A549 (cell line): ENCODE measurements around the gene PELI2. TPM values are rescaled to one million over a fixed set of nuclear protein-coding genes. Genes with fewer than 3 reads are reported as not detected.

ENCODE experiments used
- ATAC-seq, 2 experiments: fragments of 200-7000 bp in 1 of 2; fragments of >200 bp in 1 of 2; cut with Nextera tagmentation in 1 of 2; cut with Tn5 transposase in 1 of 2; 3 replicates each; pipeline versions ENCODE4 v1.8.0 to v1.9.1; 2018 to 2020; ENCODE audit warnings: mild to moderate bottlenecking in 1 of 2, moderate library complexity in 1 of 2
- CTCF ChIA-PET: fragments of 300-600 bp; sonication (Branson Sonifier 250); formaldehyde crosslinking; extraction: SDS; loops from one replicate; lab custom pipeline; 2021; ENCODE audit warnings: antibody characterized with exemption, inconsistent platforms; lab: Yijun Ruan, JAX
- POLR2A ChIA-PET: fragments of 350-600 bp; formaldehyde crosslinking; extraction: SDS; loops from one replicate; lab custom pipeline; 2021; ENCODE audit warnings: antibody characterized with exemption, inconsistent platforms; lab: Yijun Ruan, JAX
- DNase-seq, 2 experiments: peaks; one replicate each; pipeline versions ENCODE4 v3.0.0 to v3.0.0-alpha.2; 2011 to 2016; ENCODE audit warnings: low read depth in 1 of 2, low spot score in 1 of 2
- FAIRE-seq: peaks from 2 replicates; lab custom pipeline; 2011; peaks lifted over from hg19 to GRCh38; lab: Jason Lieb, UNC
- H3K27ac ChIP-seq, 2 experiments: fragments of >200 bp; sonication (Bioruptor Twin); formaldehyde crosslinking; 3 replicates each; pipeline ENCODE4 v1.5.1; 2016 to 2017
- H3K4me1 ChIP-seq: fragments of >200 bp; sonication (Bioruptor Twin); formaldehyde crosslinking; 3 replicates; pipeline ENCODE4 v1.6.1; 2016
- H3K4me2 ChIP-seq: fragments of >200 bp; sonication (Bioruptor Twin); formaldehyde crosslinking; 3 replicates; pipeline ENCODE4 v1.6.1; 2016
- H3K4me3 ChIP-seq: fragments of >200 bp; sonication (Bioruptor Twin); formaldehyde crosslinking; 3 replicates; pipeline ENCODE4 v1.5.1; 2016
- H3K9me3 ChIP-seq: fragments of >200 bp; sonication (Bioruptor Twin); formaldehyde crosslinking; 3 replicates; pipeline ENCODE4 v1.6.1; 2016
- BHLHE40 ChIP-seq: IDR thresholded peaks from 2 replicates; pipeline ENCODE4 v1.6.1; 2012; ENCODE audit warnings: low read depth, low read length, inconsistent platforms
- CBX2 ChIP-seq: fragments of 200-600 bp; sonication (generic); IDR thresholded peaks from 2 replicates; pipeline ENCODE4 v1.6.1; 2016; ENCODE audit warnings: low read depth, mild to moderate bottlenecking, borderline replicate concordance
- CBX8 ChIP-seq: fragments of 200-600 bp; sonication (generic); IDR thresholded peaks from 2 replicates; pipeline ENCODE4 v1.6.1; 2016
- CHD4 ChIP-seq: fragments of 200-600 bp; sonication (generic); IDR thresholded peaks from 2 replicates; pipeline ENCODE4 v1.6.1; 2016; ENCODE audit warnings: antibody characterized with exemption, mild to moderate bottlenecking, borderline replicate concordance
- EHF ChIP-seq: fragments of 250-450 bp; sonication (Bioruptor Pico); IDR thresholded peaks from 2 replicates; pipeline ENCODE4 v1.5.0; 2020; ENCODE audit warnings: mild to moderate bottlenecking
- ELK1 ChIP-seq: fragments of 150-350 bp; IDR thresholded peaks from 2 replicates; pipeline ENCODE4 v1.6.1; 2014; ENCODE audit warnings: low read depth, mild to moderate bottlenecking, low read length
- EP300 ChIP-seq, 2 experiments: fragments of >200 bp; sonication (Bioruptor Twin); formaldehyde crosslinking; IDR thresholded peaks; 2 replicates in 1 of 2; 3 replicates in 1 of 2; pipeline ENCODE4 v1.6.1; 2016 to 2017
- GATA3 ChIP-seq: IDR thresholded peaks from 2 replicates; pipeline ENCODE4 v1.6.1; 2012; ENCODE audit warnings: borderline replicate concordance
- HDAC2 ChIP-seq: fragments of 200-600 bp; sonication (generic); IDR thresholded peaks from 2 replicates; pipeline ENCODE4 v1.6.1; 2016
- HES2 ChIP-seq: fragments of >200 bp; sonication (Bioruptor Twin); formaldehyde crosslinking; IDR thresholded peaks from 2 replicates; pipeline ENCODE4 v1.6.1; 2016
- HOXB13 ChIP-seq: fragments of 250-450 bp; sonication (Bioruptor Pico); IDR thresholded peaks from 2 replicates; pipeline ENCODE4 v1.5.0; 2020; ENCODE audit warnings: low read depth, mild to moderate bottlenecking, moderate library complexity
- KDM1A ChIP-seq: fragments of 200-600 bp; sonication (generic); IDR thresholded peaks from 2 replicates; pipeline ENCODE4 v1.6.1; 2016; ENCODE audit warnings: low read depth, mild to moderate bottlenecking
- KDM5A ChIP-seq: fragments of 200-600 bp; sonication (generic); IDR thresholded peaks from 2 replicates; pipeline ENCODE4 v1.6.1; 2016; ENCODE audit warnings: antibody characterized with exemption, mild to moderate bottlenecking
- MAX ChIP-seq: IDR thresholded peaks from 2 replicates; pipeline ENCODE4 v1.6.1; 2012
- MAZ ChIP-seq: fragments of 150-350 bp; IDR thresholded peaks from 2 replicates; pipeline ENCODE4 v1.6.1; 2014; ENCODE audit warnings: antibody characterized with exemption, low read depth, low read length, borderline replicate concordance
- MYC ChIP-seq: IDR thresholded peaks from 2 replicates; pipeline ENCODE4 v1.6.1; 2012; ENCODE audit warnings: mild to moderate bottlenecking, inconsistent platforms, low read length, improper control_type of control experiment, borderline replicate concordance
- NPAS2 ChIP-seq: fragments of 250-450 bp; sonication (Bioruptor Pico); IDR thresholded peaks from 2 replicates; pipeline ENCODE4 v1.8.0; 2022; ENCODE audit warnings: mild to moderate bottlenecking, moderate library complexity, borderline replicate concordance
- NR3C1 ChIP-seq: fragments of >200 bp; sonication (Bioruptor Twin); formaldehyde crosslinking; IDR thresholded peaks from 3 replicates; pipeline ENCODE4 v1.6.1; 2017
- PBX3 ChIP-seq: IDR thresholded peaks from 2 replicates; pipeline ENCODE4 v1.6.1; 2012
- PHF8 ChIP-seq: fragments of 200-600 bp; sonication (generic); IDR thresholded peaks from 2 replicates; pipeline ENCODE4 v1.6.1; 2016; ENCODE audit warnings: low read depth, mild to moderate bottlenecking, antibody characterized with exemption, moderate library complexity, borderline replicate concordance
- POLR2AphosphoS2 ChIP-seq: conservative IDR thresholded peaks from 2 replicates; pipeline ENCODE4 v1.6.1; 2012; ENCODE audit warnings: low read length, improper control_type of control experiment, inconsistent platforms
- RAD21 ChIP-seq, 2 experiments: fragments of >200 bp in 1 of 2; sonication (Bioruptor Twin) in 1 of 2; formaldehyde crosslinking in 1 of 2; IDR thresholded peaks in 1 of 2; conservative IDR thresholded peaks in 1 of 2; 2 replicates in 1 of 2; 3 replicates in 1 of 2; pipeline ENCODE4 v1.6.1; 2012 to 2018; ENCODE audit warnings: inconsistent platforms in 1 of 2
- RARB ChIP-seq: fragments of 250-450 bp; sonication (Bioruptor Pico); IDR thresholded peaks from 2 replicates; pipeline ENCODE4 v1.8.0; 2021; ENCODE audit warnings: mild to moderate bottlenecking, moderate library complexity
- SMC3 ChIP-seq: fragments of >200 bp; sonication (Bioruptor Twin); formaldehyde crosslinking; IDR thresholded peaks from 3 replicates; pipeline ENCODE4 v1.6.1; 2018; ENCODE audit warnings: inconsistent platforms
- ZFP36 ChIP-seq: fragments of 450-650 bp; IDR thresholded peaks from 2 replicates; pipeline ENCODE4 v1.6.1; 2014; ENCODE audit warnings: borderline replicate concordance; ENCODE audit not compliant: partially characterized antibody
- ZSCAN20 ChIP-seq: fragments of 250-450 bp; sonication (Bioruptor Pico); IDR thresholded peaks from 2 replicates; pipeline ENCODE4 v1.8.0; 2022; ENCODE audit warnings: mild to moderate bottlenecking, moderate library complexity
- WGBS: methylation state at CpG from one replicate; pipeline ENCODE4 v1.1.6; 2017; ENCODE audit errors: missing lambda C conversion rate; 5-methylcytosine and 5-hydroxymethylcytosine counted together
- polyA plus RNA-seq, 4 experiments: library from polyadenylated mRNA; depleted of rRNA in 3 of 4; stranded (reverse); fragments of >200 nt; fragmentation: RNase III in 1 of 4; extraction: RNeasy Plus Mini Kit Qiagen cat#74134 plus additional on column Dnase treatment in 1 of 4; gene quantifications; 2 replicates in 3 of 4; 3 replicates in 1 of 4; pipeline ENCODE4 v1.2.3, GENCODE V29; 2011 to 2017

The PELI2 gene
- polyA plus RNA-seq, 2 of the 4 experiments (the other 2 are of a cell fraction): 0.93 to 7.2 TPM

- Histone ChIP-seq H3K27ac (peak overlapping the region; percentile 69 to 74), H3K4me1 (peaks cover 38% of the 10 kb centered on the region), H3K4me3 (peak overlapping the region; percentile 4; the same call in 2 of the 3 replicates), H3K9me3 (peaks cover 4% of the 10 kb centered on the region; the same call in 1 of the 3 replicates), H3K4me2 (peak overlapping the region; percentile 82)
- TF ChIP-seq RAD21 (conservative IDR thresholded peaks at IDR 0.05 in 1 of 2, IDR thresholded peaks at IDR 0.05 in 1 of 2): peak in 1 of 2 experiments; percentile 29; a peak in 2 of 5 replicates
- no peak for TF ChIP-seq PBX3
- TF ChIP-seq CBX8: no peak
- TF ChIP-seq PHF8: no peak
- TF ChIP-seq MAX: peak; percentile 5; the same call in 1 of the 2 replicates
- no peak for TF ChIP-seq POLR2AphosphoS2
- no peak for TF ChIP-seq MAZ
- no peak for TF ChIP-seq HDAC2
- TF ChIP-seq SMC3: peak; percentile 13; the same call in 1 of the 3 replicates
- no peak for TF ChIP-seq HES2
- peak; percentile 32; the same call in 1 of the 2 replicates for TF ChIP-seq GATA3
- TF ChIP-seq MYC: no peak
- POLR2A ChIA-PET: no interaction called here
- peak; percentile 87 to 94 for ATAC-seq
- CTCF ChIA-PET: interaction anchor here (0.6 to 2.4 kb wide), 5 partner anchors 10 to 109 kb away, joined by 3 to 7 read pairs (median 3); no protein-coding TSS in a partner anchor
- WGBS: 25% methylated on average over 17 of the region's 17 CpGs
- no peak for FAIRE-seq
- DNase-seq: peak; percentile 28 to 83
Measured at GRCh38 chr14:56224691-56225681, 106.8 kb downstream of the PELI2 start.

GRCh38 chr14:56235388-56235787, 117.2 kb downstream of the PELI2 start:
- peak; percentile 13 for FAIRE-seq
- 71% methylated on average over 4 of the region's 4 CpGs for WGBS
- H3K4me3 ChIP-seq: no peak overlapping the region
- POLR2A ChIA-PET: no interaction called here
- DNase-seq: no peak
- TF ChIP-seq EP300 (IDR thresholded peaks at IDR 0.05) (no peak), CHD4 (no peak), NR3C1 (no peak), KDM5A (no peak), BHLHE40 (no peak), KDM1A (no peak), EHF (CRISPR knock-in tag) (no peak), ZFP36 (no peak), MAX (no peak), NPAS2 (no peak), GATA3 (no peak), ELK1 (no peak), HES2 (no peak), HOXB13 (CRISPR knock-in tag) (no peak), PBX3 (no peak), RARB (CRISPR knock-in tag) (no peak), CBX2 (no peak), ZSCAN20 (CRISPR knock-in tag) (no peak), PHF8 (no peak)
- no peaks in the 10 kb centered on the region for H3K9me3 ChIP-seq
- no peaks in the 10 kb centered on the region for H3K4me1 ChIP-seq
- CTCF ChIA-PET: interaction anchor here (0.9 kb wide), 1 partner anchor 105 kb away, joined by 3 read pairs; no protein-coding TSS in a partner anchor
- no peak overlapping the region for H3K27ac ChIP-seq
- ATAC-seq: no peak
- H3K4me2 ChIP-seq: no peak overlapping the region
